Stomach (tissue), 9 donors: ENCODE measurements around the gene IFNLR1. TPM values are rescaled to one million over a fixed set of nuclear protein-coding genes. Genes with fewer than 3 reads are reported as not detected.

ENCODE experiments used
- DNase-seq, 2 donors: peaks; one replicate each; pipeline versions ENCODE4 v3.0.0 to v3.0.0-alpha.2; 2013 to 2019
- H3K27ac ChIP-seq, 5 donors: fragments of 200-600 bp in 4 of 5; sonication (generic) in 4 of 5; one replicate each; pipeline ENCODE4 v1.5.1; 2013 to 2019; ENCODE audit warnings: mild to moderate bottlenecking in 1 of 5, moderate library complexity in 1 of 5
- H3K27me3 ChIP-seq, 3 donors: fragments of 200-600 bp; sonication (generic); one replicate each; pipeline ENCODE4 v1.5.1; 2017 to 2019; ENCODE audit warnings: mixed run types in 1 of 3
- H3K36me3 ChIP-seq, 4 donors: fragments of 200-600 bp; sonication (generic); 1 replicate in 3 of 4; 2 replicates in 1 of 4; pipeline ENCODE4 v1.5.1; 2016 to 2019
- H3K4me1 ChIP-seq, 4 donors: fragments of 200-600 bp; sonication (generic); one replicate each; pipeline ENCODE4 v1.5.1; 2016 to 2019
- H3K4me3 ChIP-seq, 4 donors: fragments of 200-600 bp; sonication (generic) in 3 of 4; one replicate each; pipeline ENCODE4 v1.5.1; 2016 to 2019; ENCODE audit warnings: mild to moderate bottlenecking in 1 of 4
- H3K9me3 ChIP-seq, 4 donors: fragments of 200-600 bp; sonication (generic); one replicate each; pipeline ENCODE4 v1.5.1; 2016 to 2019
- CTCF ChIP-seq, 7 experiments: fragments of 450-650 bp in 4 of 7; fragments of 200-600 bp in 3 of 7; sonication (generic) in 3 of 7; IDR thresholded peaks; one replicate each; pipeline ENCODE4 v1.5.1; 2016 to 2019; ENCODE audit warnings: antibody characterized with exemption in 7 of 7, control low read depth in 2 of 7, mild to moderate bottlenecking in 1 of 7
- EP300 ChIP-seq: sonication (generic); formaldehyde crosslinking; IDR thresholded peaks from one replicate; pipeline ENCODE4 v1.6.1; 2017; ENCODE audit warnings: antibody characterized with exemption
- POLR2A ChIP-seq, 4 donors: fragments of 450-650 bp; IDR thresholded peaks; one replicate each; pipeline ENCODE4 v1.6.1; 2016; ENCODE audit warnings: antibody characterized with exemption in 4 of 4, control low read depth in 2 of 4, mild to moderate bottlenecking in 1 of 4, moderate library complexity in 1 of 4
- POLR2AphosphoS5 ChIP-seq, 3 donors: sonication (generic); formaldehyde crosslinking; IDR thresholded peaks; one replicate each; pipeline ENCODE4 v1.6.1; 2016; ENCODE audit warnings: antibody characterized with exemption in 3 of 3
- WGBS, 5 donors: extraction: QIAGEN DNeasy Blood & Tissue Kit in 3 of 5; methylation state at CpG; one replicate each; pipeline versions ENCODE4 v1.1.5 to v1.1.7; 2013 to 2018; 5-methylcytosine and 5-hydroxymethylcytosine counted together
- intact Hi-C: fragments of 100-400 bp; cut with DNase I; formaldehyde crosslinking; loops from one replicate; pipeline ENCODE4 v1.15.1; 2023; ENCODE audit warnings: low total_unique reads
- polyA plus RNA-seq, 3 donors: library from polyadenylated mRNA; stranded (reverse); fragments of 200-250 nt; gene quantifications; one replicate each; pipeline ENCODE4 v1.2.3, GENCODE V29; 2013
- total RNA-seq, 5 donors: library from RNA; depleted of rRNA; stranded (reverse); fragments of >200 nt; gene quantifications; one replicate each; pipeline versions ENCODE4 v1.1.0 to v1.2.3, GENCODE V29; 2014 to 2016
- donor health status: healthy with polysubstance abuse.
- donor health status: Bipolar disorder and iron deficiency.
- donor health status: healthy.

IFNLR1 gene
- total and polyA plus RNA-seq, 8 donors, result 0.31 to 6.1 (median 1.1) TPM; not detected in 1

DNA sequence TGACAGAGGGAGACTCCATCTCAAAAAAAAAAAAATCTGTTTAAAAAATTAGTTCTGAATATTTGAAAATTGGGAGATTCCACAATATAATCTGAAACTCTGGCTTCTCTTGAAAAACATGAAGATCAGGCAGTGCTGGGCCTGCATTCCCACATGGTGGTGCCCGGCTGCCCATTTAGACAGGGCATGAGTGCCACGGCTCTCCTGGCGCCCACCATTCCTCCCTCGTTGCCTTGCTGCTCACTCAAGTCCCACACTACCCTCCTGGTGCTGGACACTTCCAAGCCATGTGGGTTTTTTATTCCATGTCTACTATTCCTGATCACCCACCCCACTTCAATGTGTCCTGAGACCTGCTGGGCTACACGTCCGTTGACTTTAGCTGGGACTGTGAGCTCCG lies 64.3 kb downstream of the IFNLR1 start:
- Histone ChIP-seq H3K27me3 (peaks cover 0 to 15% (median 0%) of the 10 kb centered on the region in 3 donors), H3K9me3 (no peaks in the 10 kb centered on the region), H3K36me3 (no peaks in the 10 kb centered on the region), H3K4me1 (peaks cover 7 to 25% (median 16%) of the 10 kb centered on the region in 4 donors), H3K4me3 (no peak overlapping the region), H3K27ac (no peak overlapping the region)
- TF ChIP-seq EP300 (no peak), POLR2A (IDR thresholded peaks at IDR 0.05) (no peak), POLR2AphosphoS5 (IDR thresholded peaks at IDR 0.05) (no peak), CTCF (IDR thresholded peaks at IDR 0.05) (no peak)
- DNase-seq, result no peak
- intact Hi-C loops, result no loop called here
- 90 to 97% (median 94%) methylated on average over 6 to 7 of the region's 7 CpGs for WGBS, 5 donors

- Histone ChIP-seq H3K36me3 (no peaks in the 10 kb centered on the region), H3K4me1 (peaks cover 7 to 17% (median 15%) of the 10 kb centered on the region in 4 donors), H3K9me3 (no peaks in the 10 kb centered on the region), H3K4me3 (no peak overlapping the region), H3K27me3 (peaks cover 0 to 27% (median 0%) of the 10 kb centered on the region in 3 donors), H3K27ac (no peak overlapping the region)
- WGBS, 5 donors, result 82 to 93% (median 88%) methylated on average over 6 to 14 of the region's 14 CpGs
- no peak for TF ChIP-seq POLR2A (IDR thresholded peaks at IDR 0.05)
- no peak for TF ChIP-seq EP300
- TF ChIP-seq CTCF (IDR thresholded peaks at IDR 0.05), result no peak
- TF ChIP-seq POLR2AphosphoS5 (IDR thresholded peaks at IDR 0.05), result no peak
- no peak for DNase-seq
- intact Hi-C loops, result no loop called here
Observed at GRCh38 chr1:24121406-24121805, 65.7 kb downstream of the IFNLR1 start.

- no peak for TF ChIP-seq POLR2AphosphoS5 (IDR thresholded peaks at IDR 0.05)
- TF ChIP-seq CTCF (IDR thresholded peaks at IDR 0.05), result no peak
- TF ChIP-seq POLR2A (IDR thresholded peaks at IDR 0.05), result no peak
- no peak for TF ChIP-seq EP300
- Histone ChIP-seq H3K27me3 (peaks cover 0 to 31% (median 0%) of the 10 kb centered on the region in 3 donors), H3K4me1 (peaks cover 7 to 17% (median 15%) of the 10 kb centered on the region in 4 donors), H3K9me3 (no peaks in the 10 kb centered on the region), H3K36me3 (no peaks in the 10 kb centered on the region), H3K4me3 (no peak overlapping the region), H3K27ac (no peak overlapping the region)
- 50 to 88% (median 85%) methylated on average over 2 to 3 of the region's 3 CpGs for WGBS, 5 donors
- intact Hi-C loops, result no loop called here
- no peak for DNase-seq
Observed at GRCh38 chr1:24120965-24121364, 66.1 kb downstream of the IFNLR1 start.

DNA sequence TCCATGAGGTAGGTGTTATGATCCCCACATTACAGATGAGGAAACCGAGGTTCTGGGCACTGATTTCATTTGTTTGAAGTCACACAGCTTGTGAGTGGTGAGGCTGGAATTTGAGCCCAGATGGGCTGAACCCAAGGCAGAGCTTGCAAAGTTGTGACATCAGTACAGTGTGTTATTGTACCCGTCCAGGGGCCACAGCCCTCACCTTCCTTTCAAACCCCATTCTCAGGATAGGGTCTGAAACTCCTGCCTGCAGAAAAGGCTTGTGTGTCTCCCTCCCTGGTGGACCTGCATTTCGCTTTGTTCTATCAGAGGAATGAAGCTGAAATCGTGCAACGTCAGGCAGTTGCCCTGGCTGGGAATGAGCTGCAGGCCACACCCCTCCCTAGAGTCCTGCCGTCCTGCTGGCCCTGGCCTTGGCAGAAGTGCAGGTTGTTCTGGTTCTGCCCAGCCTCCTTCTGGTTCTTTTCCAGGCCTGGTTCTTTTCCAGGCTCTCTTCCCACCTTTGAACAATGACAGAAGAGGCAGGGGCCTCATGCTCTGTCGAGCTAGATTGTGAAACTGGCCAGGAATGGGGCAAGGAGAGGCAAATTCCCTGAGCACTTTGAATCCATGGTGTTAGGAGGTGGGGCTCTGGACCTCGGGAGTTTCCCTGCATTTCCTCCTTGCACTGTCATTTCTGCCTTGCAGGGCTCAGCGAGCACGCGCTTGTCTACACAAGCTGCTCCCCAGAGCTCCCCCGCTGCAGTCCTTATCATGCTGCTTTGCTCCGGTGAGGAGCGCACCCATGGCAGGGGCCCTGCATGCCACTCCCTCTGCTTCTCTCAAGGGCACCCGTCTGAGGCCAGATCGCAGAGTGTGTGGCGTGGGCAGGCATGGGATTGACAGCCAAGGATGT lies 67.0 kb downstream of the IFNLR1 start:
- Histone ChIP-seq H3K9me3 (no peaks in the 10 kb centered on the region), H3K27ac (peak overlapping the region in 3 of 5 donors; percentile 31 to 62 (median 57)), H3K4me1 (peaks cover 7 to 17% (median 15%) of the 10 kb centered on the region in 4 donors), H3K27me3 (peaks cover 0 to 37% (median 0%) of the 10 kb centered on the region in 3 donors), H3K4me3 (no peak overlapping the region), H3K36me3 (no peaks in the 10 kb centered on the region)
- 24 to 46% (median 29%) methylated on average over 17 of the region's 17 CpGs for WGBS, 5 donors
- TF ChIP-seq CTCF (IDR thresholded peaks at IDR 0.05) (no peak), POLR2A (IDR thresholded peaks at IDR 0.05) (no peak), EP300 (no peak), POLR2AphosphoS5 (IDR thresholded peaks at IDR 0.05) (no peak)
- intact Hi-C loops, result no loop called here
- DNase-seq, result peak; percentile 72 to 87
